WTC11 (cell line): ENCODE measurements around the gene AMN.

Experiments used
- CREB1 ChIP-seq: sonication (generic); formaldehyde crosslinking; IDR thresholded peaks from 2 replicates; pipeline ENCODE4 v1.8.0; 2023; ENCODE audit warnings: mild to moderate bottlenecking, missing genetic modification reagents
- CTCF ChIP-seq: fragments of 200-600 bp; IDR thresholded peaks from 2 replicates; pipeline ENCODE4 v1.8.0; 2022; ENCODE audit warnings: antibody characterized with exemption
- ELF4 ChIP-seq: sonication (generic); formaldehyde crosslinking; IDR thresholded peaks from 2 replicates; pipeline ENCODE4 v1.8.1; 2022; ENCODE audit warnings: low read depth, mild to moderate bottlenecking, moderate library complexity, missing genetic modification reagents
- HMGA2 ChIP-seq: fragments of 250-450 bp; sonication (Bioruptor Pico); IDR thresholded peaks from 2 replicates; pipeline ENCODE4 v1.4.0; 2021; ENCODE audit warnings: mild to moderate bottlenecking, moderate library complexity
- NR1H2 ChIP-seq: sonication (generic); formaldehyde crosslinking; IDR thresholded peaks from 2 replicates; pipeline ENCODE4 v1.9.0; 2021; ENCODE audit warnings: mild to moderate bottlenecking, moderate library complexity, missing genetic modification reagents
- NR3C1 ChIP-seq: sonication (generic); formaldehyde crosslinking; conservative IDR thresholded peaks from 2 replicates; pipeline ENCODE4 v1.8.1; 2023; ENCODE audit warnings: low read depth, mild to moderate bottlenecking, missing genetic modification reagents
- USF2 ChIP-seq: sonication (generic); formaldehyde crosslinking; IDR thresholded peaks from 2 replicates; pipeline ENCODE4 v1.8.1; 2023; ENCODE audit warnings: mild to moderate bottlenecking, missing genetic modification reagents, moderate library complexity
- ZBTB21 ChIP-seq: sonication (generic); formaldehyde crosslinking; IDR thresholded peaks from 2 replicates; pipeline ENCODE4 v1.8.1; 2023; ENCODE audit warnings: mild to moderate bottlenecking, missing genetic modification reagents, borderline replicate concordance
- ZNF121 ChIP-seq: sonication (generic); formaldehyde crosslinking; IDR thresholded peaks from 2 replicates; pipeline ENCODE4 v1.8.0; 2023; ENCODE audit warnings: missing genetic modification reagents
- ZNF317 ChIP-seq: sonication (generic); formaldehyde crosslinking; IDR thresholded peaks from 2 replicates; pipeline ENCODE4 v1.8.1; 2023; ENCODE audit warnings: low read depth, mild to moderate bottlenecking, moderate library complexity, missing genetic modification reagents, borderline replicate concordance
- TF ChIP-seq, protein P1 (sequence below): fragments of 250-450 bp; sonication (Bioruptor Pico); IDR thresholded peaks from 2 replicates; pipeline ENCODE4 v1.9.0; 2021; ENCODE audit warnings: mild to moderate bottlenecking

- TF ChIP-seq ELF4 (CRISPR knock-in tag): no peak
- no peak for TF ChIP-seq CTCF
- TF ChIP-seq ZBTB21 (CRISPR knock-in tag): no peak
- TF ChIP-seq ZNF121 (CRISPR knock-in tag): no peak
- TF ChIP-seq NR3C1: no peak
- no peak for TF ChIP-seq USF2 (CRISPR knock-in tag)
- no peak for TF ChIP-seq HMGA2 (CRISPR knock-in tag)
- no peak for TF ChIP-seq NR1H2 (CRISPR knock-in tag)
- TF ChIP-seq, protein P1, sequence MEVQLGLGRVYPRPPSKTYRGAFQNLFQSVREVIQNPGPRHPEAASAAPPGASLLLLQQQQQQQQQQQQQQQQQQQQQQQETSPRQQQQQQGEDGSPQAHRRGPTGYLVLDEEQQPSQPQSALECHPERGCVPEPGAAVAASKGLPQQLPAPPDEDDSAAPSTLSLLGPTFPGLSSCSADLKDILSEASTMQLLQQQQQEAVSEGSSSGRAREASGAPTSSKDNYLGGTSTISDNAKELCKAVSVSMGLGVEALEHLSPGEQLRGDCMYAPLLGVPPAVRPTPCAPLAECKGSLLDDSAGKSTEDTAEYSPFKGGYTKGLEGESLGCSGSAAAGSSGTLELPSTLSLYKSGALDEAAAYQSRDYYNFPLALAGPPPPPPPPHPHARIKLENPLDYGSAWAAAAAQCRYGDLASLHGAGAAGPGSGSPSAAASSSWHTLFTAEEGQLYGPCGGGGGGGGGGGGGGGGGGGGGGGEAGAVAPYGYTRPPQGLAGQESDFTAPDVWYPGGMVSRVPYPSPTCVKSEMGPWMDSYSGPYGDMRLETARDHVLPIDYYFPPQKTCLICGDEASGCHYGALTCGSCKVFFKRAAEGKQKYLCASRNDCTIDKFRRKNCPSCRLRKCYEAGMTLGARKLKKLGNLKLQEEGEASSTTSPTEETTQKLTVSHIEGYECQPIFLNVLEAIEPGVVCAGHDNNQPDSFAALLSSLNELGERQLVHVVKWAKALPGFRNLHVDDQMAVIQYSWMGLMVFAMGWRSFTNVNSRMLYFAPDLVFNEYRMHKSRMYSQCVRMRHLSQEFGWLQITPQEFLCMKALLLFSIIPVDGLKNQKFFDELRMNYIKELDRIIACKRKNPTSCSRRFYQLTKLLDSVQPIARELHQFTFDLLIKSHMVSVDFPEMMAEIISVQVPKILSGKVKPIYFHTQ (CRISPR knock-in tag): no peak
- TF ChIP-seq ZNF317 (CRISPR knock-in tag): no peak
- no peak for TF ChIP-seq CREB1
These were observed 39.7 kb downstream of the AMN start for GRCh38 chr14:102962111-102962627.
